Upper lobe of left lung (tissue), 4 donors: Measurements from ENCODE around the gene RAVER2.

Experiments
- EP300 ChIP-seq, 4 donors: sonication (generic); formaldehyde crosslinking; IDR thresholded peaks; one replicate each; pipeline ENCODE4 v1.5.1; 2017; ENCODE audit warnings: antibody characterized with exemption in 4 of 4, control low read depth in 2 of 4
- POLR2A ChIP-seq, 4 donors: fragments of 450-650 bp; IDR thresholded peaks; one replicate each; pipeline ENCODE4 v1.5.1; 2016 to 2017; ENCODE audit warnings: antibody characterized with exemption in 4 of 4, mild to moderate bottlenecking in 2 of 4
- POLR2AphosphoS5 ChIP-seq, 2 donors: sonication (generic); formaldehyde crosslinking; IDR thresholded peaks; one replicate each; pipeline ENCODE4 v1.5.1; 2017; ENCODE audit warnings: antibody characterized with exemption in 2 of 2
- TF ChIP-seq, protein P1 (sequence below), 6 experiments: fragments of 450-650 bp in 4 of 6; fragments of 200-600 bp in 2 of 6; sonication (generic) in 2 of 6; IDR thresholded peaks; one replicate each; pipeline ENCODE4 v1.5.1; 2016 to 2019; ENCODE audit warnings: antibody characterized with exemption in 6 of 6

DNA sequence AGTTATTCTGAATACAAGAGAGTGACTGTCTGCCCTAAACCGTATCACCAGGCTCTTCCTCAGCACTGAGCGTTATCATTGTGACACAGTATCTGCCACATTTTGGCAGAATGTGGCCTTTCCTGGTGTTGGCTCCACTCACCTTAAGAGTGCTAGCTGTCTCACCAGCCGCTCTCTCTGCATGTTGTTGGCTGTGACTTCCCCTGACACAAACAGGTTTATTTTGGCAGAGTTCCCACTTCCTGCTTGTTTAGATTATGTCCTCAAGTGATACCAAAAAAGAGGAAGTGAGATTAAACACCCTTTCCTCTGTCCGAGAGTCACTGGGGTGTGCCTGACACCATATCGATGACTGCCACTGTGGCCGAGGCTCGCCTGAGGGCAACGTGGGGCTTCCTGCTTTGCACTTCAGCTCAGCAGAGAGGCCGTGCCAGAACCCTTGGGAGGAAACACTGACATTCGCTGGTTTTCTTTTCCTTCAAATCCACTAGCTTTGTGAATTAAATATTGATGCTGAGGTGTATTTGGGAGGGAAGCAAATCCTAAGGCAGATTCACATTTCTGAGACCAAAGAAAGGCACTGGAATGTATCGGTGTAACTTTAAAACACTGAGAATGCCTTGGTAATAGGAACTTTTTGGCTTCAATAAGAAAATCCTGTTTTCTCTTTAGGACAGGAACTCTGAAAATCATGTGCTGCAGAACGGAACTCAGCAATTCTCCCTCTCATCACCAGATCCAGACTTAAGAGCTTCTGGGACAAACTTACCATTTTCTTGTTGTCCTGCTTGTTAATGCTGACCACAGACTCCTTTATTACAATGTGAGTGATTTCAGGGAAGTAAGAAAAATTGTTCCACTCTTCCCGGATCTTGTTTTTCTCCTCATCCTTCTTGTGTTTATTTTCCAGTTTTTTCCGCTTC, 119.4 kb downstream of the RAVER2 start:
- TF ChIP-seq POLR2AphosphoS5 (IDR thresholded peaks at IDR 0.05): peak; percentile 69 to 89
- peak in 1 of 4 donors; percentile 47 for TF ChIP-seq POLR2A (IDR thresholded peaks at IDR 0.05)
- TF ChIP-seq, protein P1, sequence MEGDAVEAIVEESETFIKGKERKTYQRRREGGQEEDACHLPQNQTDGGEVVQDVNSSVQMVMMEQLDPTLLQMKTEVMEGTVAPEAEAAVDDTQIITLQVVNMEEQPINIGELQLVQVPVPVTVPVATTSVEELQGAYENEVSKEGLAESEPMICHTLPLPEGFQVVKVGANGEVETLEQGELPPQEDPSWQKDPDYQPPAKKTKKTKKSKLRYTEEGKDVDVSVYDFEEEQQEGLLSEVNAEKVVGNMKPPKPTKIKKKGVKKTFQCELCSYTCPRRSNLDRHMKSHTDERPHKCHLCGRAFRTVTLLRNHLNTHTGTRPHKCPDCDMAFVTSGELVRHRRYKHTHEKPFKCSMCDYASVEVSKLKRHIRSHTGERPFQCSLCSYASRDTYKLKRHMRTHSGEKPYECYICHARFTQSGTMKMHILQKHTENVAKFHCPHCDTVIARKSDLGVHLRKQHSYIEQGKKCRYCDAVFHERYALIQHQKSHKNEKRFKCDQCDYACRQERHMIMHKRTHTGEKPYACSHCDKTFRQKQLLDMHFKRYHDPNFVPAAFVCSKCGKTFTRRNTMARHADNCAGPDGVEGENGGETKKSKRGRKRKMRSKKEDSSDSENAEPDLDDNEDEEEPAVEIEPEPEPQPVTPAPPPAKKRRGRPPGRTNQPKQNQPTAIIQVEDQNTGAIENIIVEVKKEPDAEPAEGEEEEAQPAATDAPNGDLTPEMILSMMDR (IDR thresholded peaks at IDR 0.05): no peak
- TF ChIP-seq EP300 (IDR thresholded peaks at IDR 0.05): peak in 2 of 4 donors; percentile 51 to 74
